ENCODE data around the gene NEK9. TPM values are rescaled to one million over a fixed set of nuclear protein-coding genes. Genes with fewer than 3 reads are reported as not detected.

The NEK9 gene
- total RNA-seq, 4 donors from 2014 or later, result 76.1 to 109 (median 94.4) TPM

DNA sequence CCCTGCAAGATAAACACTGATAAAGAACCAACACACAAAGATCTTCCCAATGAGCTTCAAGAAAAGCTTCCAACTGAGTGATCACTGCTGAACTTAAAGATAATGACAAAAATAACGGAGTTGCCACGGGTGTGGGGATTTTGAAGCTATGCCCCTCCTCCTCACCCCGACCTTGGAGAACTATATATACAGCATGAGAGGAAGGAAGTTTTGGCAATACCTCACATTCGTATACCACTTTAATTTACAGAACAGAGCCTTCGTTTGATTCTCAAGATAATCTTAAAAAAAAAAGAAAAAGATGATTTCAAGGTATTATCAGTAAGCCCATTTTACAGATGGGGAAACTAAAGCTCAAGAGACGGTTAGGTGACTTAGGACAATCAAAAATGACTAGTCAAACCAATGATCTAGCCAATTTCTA is 715 bp downstream of the NEK9 start:
- H3K4me1 ChIP-seq, result peaks cover 4 to 59% (median 17%) of the 10 kb centered on the region in 4 donors
- WGBS, 2 donors, result 3 to 5% methylated on average over 6 of the region's 6 CpGs
- H3K9me3 ChIP-seq, result no peaks in the 10 kb centered on the region
- no peak for DNase-seq (ENCODE audit: low spot score in 2 of 2)
- peaks cover 0 to 24% (median 0%) of the 10 kb centered on the region in 3 donors for H3K36me3 ChIP-seq
- no peaks in the 10 kb centered on the region for H3K27me3 ChIP-seq
- TF ChIP-seq EP300 (IDR thresholded peaks at IDR 0.05) (no peak), POLR2A (IDR thresholded peaks at IDR 0.05) (no peak)
- TF ChIP-seq, protein P1, sequence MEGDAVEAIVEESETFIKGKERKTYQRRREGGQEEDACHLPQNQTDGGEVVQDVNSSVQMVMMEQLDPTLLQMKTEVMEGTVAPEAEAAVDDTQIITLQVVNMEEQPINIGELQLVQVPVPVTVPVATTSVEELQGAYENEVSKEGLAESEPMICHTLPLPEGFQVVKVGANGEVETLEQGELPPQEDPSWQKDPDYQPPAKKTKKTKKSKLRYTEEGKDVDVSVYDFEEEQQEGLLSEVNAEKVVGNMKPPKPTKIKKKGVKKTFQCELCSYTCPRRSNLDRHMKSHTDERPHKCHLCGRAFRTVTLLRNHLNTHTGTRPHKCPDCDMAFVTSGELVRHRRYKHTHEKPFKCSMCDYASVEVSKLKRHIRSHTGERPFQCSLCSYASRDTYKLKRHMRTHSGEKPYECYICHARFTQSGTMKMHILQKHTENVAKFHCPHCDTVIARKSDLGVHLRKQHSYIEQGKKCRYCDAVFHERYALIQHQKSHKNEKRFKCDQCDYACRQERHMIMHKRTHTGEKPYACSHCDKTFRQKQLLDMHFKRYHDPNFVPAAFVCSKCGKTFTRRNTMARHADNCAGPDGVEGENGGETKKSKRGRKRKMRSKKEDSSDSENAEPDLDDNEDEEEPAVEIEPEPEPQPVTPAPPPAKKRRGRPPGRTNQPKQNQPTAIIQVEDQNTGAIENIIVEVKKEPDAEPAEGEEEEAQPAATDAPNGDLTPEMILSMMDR (IDR thresholded peaks at IDR 0.05), result no peak
- H3K4me3 ChIP-seq, result peak overlapping the region; percentile 64 to 89 (median 74)
- peak overlapping the region; percentile 82 to 95 (median 92) for H3K27ac ChIP-seq

DNA sequence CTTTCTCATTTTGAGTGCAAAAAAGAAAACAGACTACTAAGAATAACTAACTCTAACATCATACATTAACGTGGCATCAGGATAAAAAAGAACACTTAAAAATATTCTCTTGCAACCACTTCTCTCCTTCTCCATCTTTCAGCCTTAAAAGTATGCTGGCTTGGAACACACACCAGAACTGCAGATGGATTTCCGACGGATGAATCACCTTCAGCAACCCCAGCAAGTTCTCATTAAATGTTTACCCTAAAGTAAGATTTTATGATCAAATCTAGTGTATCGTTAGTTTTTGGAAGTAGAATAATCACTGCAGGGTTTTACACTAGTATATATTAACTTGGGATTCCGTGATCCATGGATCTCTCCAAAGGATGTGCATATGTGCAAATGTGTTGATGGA is 1.2 kb downstream of the NEK9 start:
- H3K9me3 ChIP-seq, result no peaks in the 10 kb centered on the region
- peaks cover 4 to 57% (median 17%) of the 10 kb centered on the region in 4 donors for H3K4me1 ChIP-seq
- peak overlapping the region in 1 of 4 donors; percentile 95 for H3K27ac ChIP-seq
- no peak for DNase-seq (ENCODE audit: low spot score in 2 of 2)
- H3K4me3 ChIP-seq, result peak overlapping the region in 3 of 4 donors; percentile 72 to 89 (median 77)
- no peaks in the 10 kb centered on the region for H3K27me3 ChIP-seq
- peaks cover 0 to 27% (median 0%) of the 10 kb centered on the region in 3 donors for H3K36me3 ChIP-seq
- TF ChIP-seq EP300 (IDR thresholded peaks at IDR 0.05) (no peak), POLR2A (IDR thresholded peaks at IDR 0.05) (no peak)
- TF ChIP-seq, protein P1 (IDR thresholded peaks at IDR 0.05), result no peak
- 57 to 64% methylated on average over 5 of the region's 5 CpGs for WGBS, 2 donors

DNA sequence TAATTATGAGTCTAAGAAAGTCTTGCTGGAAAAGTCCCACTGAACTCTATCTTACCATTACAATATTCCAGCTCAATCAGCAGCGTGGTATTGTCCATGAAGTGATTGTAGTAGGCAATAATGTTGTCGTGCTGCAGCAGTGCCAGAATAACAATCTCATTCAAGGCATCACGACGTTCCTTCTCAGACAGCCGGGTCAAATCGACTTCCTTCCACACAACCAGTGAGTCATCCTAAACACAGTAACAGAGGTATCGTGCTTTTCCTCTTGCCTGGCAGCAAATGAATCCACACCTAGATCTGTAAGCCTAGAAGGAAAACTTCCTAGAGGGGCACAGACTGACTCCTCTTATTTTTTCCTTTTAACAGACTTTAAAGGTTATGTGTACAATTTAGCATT is 2.9 kb downstream of the NEK9 start:
- Histone ChIP-seq H3K36me3 (peaks cover 0 to 32% (median 0%) of the 10 kb centered on the region in 3 donors), H3K27ac (peak overlapping the region in 2 of 4 donors; percentile 20 to 55), H3K27me3 (no peaks in the 10 kb centered on the region), H3K4me3 (no peak overlapping the region), H3K4me1 (peaks cover 4 to 54% (median 17%) of the 10 kb centered on the region in 4 donors), H3K9me3 (no peaks in the 10 kb centered on the region)
- TF ChIP-seq, protein P1 (IDR thresholded peaks at IDR 0.05), result no peak
- TF ChIP-seq POLR2A (IDR thresholded peaks at IDR 0.05) (no peak), EP300 (IDR thresholded peaks at IDR 0.05) (peak in 1 of 2 donors; percentile 61)
- DNase-seq (ENCODE audit: low spot score in 2 of 2), result no peak
- WGBS, 2 donors, result 25 to 46% methylated on average over 7 of the region's 7 CpGs

GRCh38 chr14:75121552-75121951 is 5.3 kb downstream of the NEK9 start:
- TF ChIP-seq EP300 (IDR thresholded peaks at IDR 0.05) (no peak), POLR2A (IDR thresholded peaks at IDR 0.05) (no peak)
- TF ChIP-seq, protein P1 (IDR thresholded peaks at IDR 0.05), result no peak
- WGBS, 2 donors, result 90 to 94% methylated on average over 7 of the region's 7 CpGs
- no peak for DNase-seq (ENCODE audit: low spot score in 2 of 2)
- Histone ChIP-seq H3K27me3 (no peaks in the 10 kb centered on the region), H3K27ac (no peak overlapping the region), H3K4me3 (no peak overlapping the region), H3K36me3 (peaks cover 0 to 56% (median 0%) of the 10 kb centered on the region in 3 donors), H3K4me1 (peaks cover 0 to 37% (median 8%) of the 10 kb centered on the region in 4 donors), H3K9me3 (no peaks in the 10 kb centered on the region)

GRCh38 chr14:75120541-75121291 is 6.1 kb downstream of the NEK9 start:
- no peaks in the 10 kb centered on the region for H3K27me3 ChIP-seq
- peaks cover 0 to 30% (median 4%) of the 10 kb centered on the region in 4 donors for H3K4me1 ChIP-seq
- no peak overlapping the region for H3K27ac ChIP-seq
- no peak overlapping the region for H3K4me3 ChIP-seq
- no peaks in the 10 kb centered on the region for H3K9me3 ChIP-seq
- 61 to 68% methylated on average over 3 of the region's 3 CpGs for WGBS, 2 donors
- no peak for TF ChIP-seq EP300 (IDR thresholded peaks at IDR 0.05)
- TF ChIP-seq, protein P1 (IDR thresholded peaks at IDR 0.05), result no peak
- TF ChIP-seq POLR2A (IDR thresholded peaks at IDR 0.05), result no peak
- no peak for DNase-seq (ENCODE audit: low spot score in 2 of 2)
- H3K36me3 ChIP-seq, result peaks cover 0 to 65% (median 0%) of the 10 kb centered on the region in 3 donors
